ENCODE measurements around the gene DAZAP1.

- TF ChIP-seq TOX (CRISPR knock-in tag; IDR thresholded peaks at IDR 0.05; ENCODE audit: borderline replicate concordance) (no peak), PPARA (CRISPR knock-in tag; IDR thresholded peaks at IDR 0.05; ENCODE audit: borderline replicate concordance) (no peak), PATZ1 (CRISPR knock-in tag; IDR thresholded peaks at IDR 0.05; ENCODE audit: borderline replicate concordance) (no peak), ZFP3 (CRISPR knock-in tag; IDR thresholded peaks at IDR 0.05) (no peak), ARNTL (CRISPR knock-in tag; IDR thresholded peaks at IDR 0.05; ENCODE audit: borderline replicate concordance, low read depth) (no peak), ZFP30 (CRISPR knock-in tag; IDR thresholded peaks at IDR 0.05) (no peak), RARB (CRISPR knock-in tag; IDR thresholded peaks at IDR 0.05) (no peak), TCF4 (CRISPR knock-in tag; IDR thresholded peaks at IDR 0.05; ENCODE audit: borderline replicate concordance) (no peak), CSRNP3 (CRISPR knock-in tag; IDR thresholded peaks at IDR 0.05) (no peak), ZNF565 (CRISPR knock-in tag; conservative IDR thresholded peaks at IDR 0.05; ENCODE audit: low read depth) (no peak), ISL1 (CRISPR knock-in tag; IDR thresholded peaks at IDR 0.05) (no peak), TSHZ2 (CRISPR knock-in tag; IDR thresholded peaks at IDR 0.05) (no peak), CREB5 (CRISPR knock-in tag; IDR thresholded peaks at IDR 0.05; ENCODE audit: low read depth) (no peak)
These were observed 47.6 kb downstream of the DAZAP1 start for GRCh38 chr19:1455002-1455335.
